ENCODE measurements around the gene MICAL3. TPM values are rescaled to one million over a fixed set of nuclear protein-coding genes. Genes with fewer than 3 reads are reported as not detected.

Gene MICAL3
- polyA plus RNA-seq, 1 of the 3 experiments (the other 2 are of a cell fraction), result 83.1 TPM

DNA sequence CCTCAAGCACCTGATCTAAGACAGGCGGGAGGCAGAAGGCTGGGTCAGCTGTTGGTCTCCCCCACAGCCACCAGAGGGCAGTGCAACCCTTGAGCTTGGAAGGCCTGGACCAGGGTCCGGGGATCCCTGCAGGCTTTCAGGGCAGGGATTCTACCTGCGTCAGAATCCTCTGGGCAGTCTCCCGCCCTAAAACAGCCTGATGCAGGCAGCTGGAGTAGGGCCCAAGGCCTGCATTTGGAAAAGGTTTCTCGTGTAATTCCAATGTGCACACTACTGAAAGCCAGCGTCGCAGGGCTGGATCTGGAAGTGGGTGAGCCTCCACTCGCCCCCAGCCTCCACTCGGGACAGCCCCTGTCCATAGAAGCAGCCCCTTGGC is 281.8 kb downstream of the MICAL3 start:
- peaks cover 0 to 2% of the 10 kb centered on the region in 2 experiments; a peak in 1 of 4 replicates for H3K4me1 ChIP-seq (ENCODE audit: control insufficient read depth in 1 of 2, insufficient read depth in 2 of 2, low read depth in 1 of 2, low read length in 1 of 2)
- no peaks in the 10 kb centered on the region for H3K27me3 ChIP-seq (ENCODE audit: insufficient read depth)
- H3K9me2 ChIP-seq, result no peaks in the 10 kb centered on the region
- H3K4me3 ChIP-seq (ENCODE audit: low read depth in 2 of 2, low read length in 1 of 2), result no peak overlapping the region
- TF ChIP-seq RAD21 (IDR thresholded peaks at IDR 0.05; ENCODE audit: low read length) (peak; percentile 86), GATA2 (CRISPR knock-in tag; IDR thresholded peaks at IDR 0.05) (no peak), TAF1 (IDR thresholded peaks at IDR 0.05; ENCODE audit: borderline replicate concordance, low read depth, low read length) (no peak), SMC3 (IDR thresholded peaks at IDR 0.05; ENCODE audit: low read depth, low read length) (peak; percentile 81)
- TF ChIP-seq, protein P1, sequence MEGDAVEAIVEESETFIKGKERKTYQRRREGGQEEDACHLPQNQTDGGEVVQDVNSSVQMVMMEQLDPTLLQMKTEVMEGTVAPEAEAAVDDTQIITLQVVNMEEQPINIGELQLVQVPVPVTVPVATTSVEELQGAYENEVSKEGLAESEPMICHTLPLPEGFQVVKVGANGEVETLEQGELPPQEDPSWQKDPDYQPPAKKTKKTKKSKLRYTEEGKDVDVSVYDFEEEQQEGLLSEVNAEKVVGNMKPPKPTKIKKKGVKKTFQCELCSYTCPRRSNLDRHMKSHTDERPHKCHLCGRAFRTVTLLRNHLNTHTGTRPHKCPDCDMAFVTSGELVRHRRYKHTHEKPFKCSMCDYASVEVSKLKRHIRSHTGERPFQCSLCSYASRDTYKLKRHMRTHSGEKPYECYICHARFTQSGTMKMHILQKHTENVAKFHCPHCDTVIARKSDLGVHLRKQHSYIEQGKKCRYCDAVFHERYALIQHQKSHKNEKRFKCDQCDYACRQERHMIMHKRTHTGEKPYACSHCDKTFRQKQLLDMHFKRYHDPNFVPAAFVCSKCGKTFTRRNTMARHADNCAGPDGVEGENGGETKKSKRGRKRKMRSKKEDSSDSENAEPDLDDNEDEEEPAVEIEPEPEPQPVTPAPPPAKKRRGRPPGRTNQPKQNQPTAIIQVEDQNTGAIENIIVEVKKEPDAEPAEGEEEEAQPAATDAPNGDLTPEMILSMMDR (IDR thresholded peaks at IDR 0.05), result peak; percentile 76
- peaks cover 0 to 11% of the 10 kb centered on the region in 2 experiments for H3K36me3 ChIP-seq (replicated peaks in 1 of 2; ENCODE audit: control insufficient read depth in 1 of 2, insufficient read depth in 2 of 2, low read length in 1 of 2)
- peak; percentile 93 for DNase-seq
- ChIA-PET CTCF (interaction anchor here (0.5 to 6.0 kb wide), 46 partner anchors 9 to 408 kb away, joined by 3 to 62 read pairs (median 4); partner anchors contain the start of genes BID, PEX26 and USP18), POLR2A (interaction anchor here (1.3 kb wide), 1 partner anchor 32 kb away, joined by 3 read pairs; the partner anchor contains the start of gene BID)
- no peak overlapping the region for H3K9ac ChIP-seq
- no peaks in the 10 kb centered on the region for H3F3A ChIP-seq (replicated peaks; ENCODE audit: insufficient read depth)
- H3K4me2 ChIP-seq, result no peak overlapping the region
- WGBS (ENCODE audit: low lambda C conversion rate), result 80% methylated on average over 5 of the region's 9 CpGs
- no peaks in the 10 kb centered on the region for H3K79me2 ChIP-seq (ENCODE audit: insufficient read depth)
- no peaks in the 10 kb centered on the region for H4K20me1 ChIP-seq (ENCODE audit: insufficient read depth)
- no peaks in the 10 kb centered on the region for H3K9me3 ChIP-seq
- no peak overlapping the region for H3K27ac ChIP-seq (ENCODE audit: low read depth in 2 of 2, low read length in 1 of 2)
- H2AFZ ChIP-seq (ENCODE audit: low read depth), result no peak overlapping the region

DNA sequence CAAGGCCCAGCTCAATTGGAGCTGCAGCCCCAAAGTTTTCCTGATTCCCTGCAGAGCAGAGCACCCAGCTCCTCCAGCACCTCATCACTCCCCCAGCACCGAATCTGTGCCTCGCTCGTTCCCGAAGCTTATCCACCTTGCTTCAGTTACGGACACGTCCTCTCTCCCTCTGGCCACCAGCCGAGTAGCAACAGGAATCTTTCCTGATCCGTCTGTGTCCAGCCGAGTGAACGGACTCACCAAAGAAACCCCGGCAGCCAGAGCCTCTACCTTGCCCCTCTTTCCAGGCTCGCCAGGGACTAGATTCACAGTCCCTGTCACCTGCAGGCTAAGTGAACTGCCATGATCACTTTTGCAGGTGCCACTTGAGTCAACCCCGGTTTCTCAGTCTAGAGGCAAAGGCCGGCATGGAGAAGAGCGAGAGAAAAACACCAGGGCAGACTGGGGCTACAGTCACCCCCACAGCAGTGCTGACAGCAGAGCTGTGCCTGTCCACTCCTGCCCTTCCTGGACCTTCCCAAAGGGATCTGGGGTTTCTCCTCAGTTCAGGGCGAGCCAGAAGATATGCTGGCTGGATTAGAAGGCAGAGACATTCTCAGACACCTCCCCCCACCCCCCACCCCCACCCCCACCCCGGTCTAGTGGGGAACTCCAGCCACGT is 282.4 kb downstream of the MICAL3 start:
- no peaks in the 10 kb centered on the region for H3F3A ChIP-seq (replicated peaks; ENCODE audit: insufficient read depth)
- no peak overlapping the region for H2AFZ ChIP-seq (ENCODE audit: low read depth)
- no peaks in the 10 kb centered on the region for H4K20me1 ChIP-seq (ENCODE audit: insufficient read depth)
- no peak overlapping the region for H3K4me3 ChIP-seq (ENCODE audit: low read depth in 2 of 2, low read length in 1 of 2)
- ChIA-PET CTCF (interaction anchor here (0.6 to 6.0 kb wide), 47 partner anchors 8 to 408 kb away, joined by 3 to 62 read pairs (median 5); partner anchors contain the start of genes BID, PEX26 and USP18), POLR2A (interaction anchor here (1.3 kb wide), 1 partner anchor 32 kb away, joined by 3 read pairs; the partner anchor contains the start of gene BID)
- no peaks in the 10 kb centered on the region for H3K9me2 ChIP-seq
- no peak overlapping the region for H3K27ac ChIP-seq (ENCODE audit: low read depth in 2 of 2, low read length in 1 of 2)
- H3K79me2 ChIP-seq (ENCODE audit: insufficient read depth), result no peaks in the 10 kb centered on the region
- H3K9me3 ChIP-seq, result no peaks in the 10 kb centered on the region
- 69% methylated on average over 16 of the region's 18 CpGs for WGBS (ENCODE audit: low lambda C conversion rate)
- DNase-seq, result no peak
- no peak overlapping the region for H3K4me2 ChIP-seq
- H3K27me3 ChIP-seq (ENCODE audit: insufficient read depth), result no peaks in the 10 kb centered on the region
- TF ChIP-seq YY1 (IDR thresholded peaks at IDR 0.05; ENCODE audit: low read depth) (no peak), ELF1 (IDR thresholded peaks at IDR 0.05) (no peak), GATA2 (CRISPR knock-in tag; IDR thresholded peaks at IDR 0.05) (no peak), RAD21 (IDR thresholded peaks at IDR 0.05; ENCODE audit: low read length) (no peak)
- TF ChIP-seq, protein P2, sequence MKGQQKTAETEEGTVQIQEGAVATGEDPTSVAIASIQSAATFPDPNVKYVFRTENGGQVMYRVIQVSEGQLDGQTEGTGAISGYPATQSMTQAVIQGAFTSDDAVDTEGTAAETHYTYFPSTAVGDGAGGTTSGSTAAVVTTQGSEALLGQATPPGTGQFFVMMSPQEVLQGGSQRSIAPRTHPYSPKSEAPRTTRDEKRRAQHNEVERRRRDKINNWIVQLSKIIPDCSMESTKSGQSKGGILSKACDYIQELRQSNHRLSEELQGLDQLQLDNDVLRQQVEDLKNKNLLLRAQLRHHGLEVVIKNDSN (IDR thresholded peaks at IDR 0.05; ENCODE audit: borderline replicate concordance, low read depth), result no peak
- TF ChIP-seq, protein P3, sequence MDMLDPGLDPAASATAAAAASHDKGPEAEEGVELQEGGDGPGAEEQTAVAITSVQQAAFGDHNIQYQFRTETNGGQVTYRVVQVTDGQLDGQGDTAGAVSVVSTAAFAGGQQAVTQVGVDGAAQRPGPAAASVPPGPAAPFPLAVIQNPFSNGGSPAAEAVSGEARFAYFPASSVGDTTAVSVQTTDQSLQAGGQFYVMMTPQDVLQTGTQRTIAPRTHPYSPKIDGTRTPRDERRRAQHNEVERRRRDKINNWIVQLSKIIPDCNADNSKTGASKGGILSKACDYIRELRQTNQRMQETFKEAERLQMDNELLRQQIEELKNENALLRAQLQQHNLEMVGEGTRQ (IDR thresholded peaks at IDR 0.05; ENCODE audit: borderline replicate concordance, low read depth, low read length), result no peak
- TF ChIP-seq, protein P4, sequence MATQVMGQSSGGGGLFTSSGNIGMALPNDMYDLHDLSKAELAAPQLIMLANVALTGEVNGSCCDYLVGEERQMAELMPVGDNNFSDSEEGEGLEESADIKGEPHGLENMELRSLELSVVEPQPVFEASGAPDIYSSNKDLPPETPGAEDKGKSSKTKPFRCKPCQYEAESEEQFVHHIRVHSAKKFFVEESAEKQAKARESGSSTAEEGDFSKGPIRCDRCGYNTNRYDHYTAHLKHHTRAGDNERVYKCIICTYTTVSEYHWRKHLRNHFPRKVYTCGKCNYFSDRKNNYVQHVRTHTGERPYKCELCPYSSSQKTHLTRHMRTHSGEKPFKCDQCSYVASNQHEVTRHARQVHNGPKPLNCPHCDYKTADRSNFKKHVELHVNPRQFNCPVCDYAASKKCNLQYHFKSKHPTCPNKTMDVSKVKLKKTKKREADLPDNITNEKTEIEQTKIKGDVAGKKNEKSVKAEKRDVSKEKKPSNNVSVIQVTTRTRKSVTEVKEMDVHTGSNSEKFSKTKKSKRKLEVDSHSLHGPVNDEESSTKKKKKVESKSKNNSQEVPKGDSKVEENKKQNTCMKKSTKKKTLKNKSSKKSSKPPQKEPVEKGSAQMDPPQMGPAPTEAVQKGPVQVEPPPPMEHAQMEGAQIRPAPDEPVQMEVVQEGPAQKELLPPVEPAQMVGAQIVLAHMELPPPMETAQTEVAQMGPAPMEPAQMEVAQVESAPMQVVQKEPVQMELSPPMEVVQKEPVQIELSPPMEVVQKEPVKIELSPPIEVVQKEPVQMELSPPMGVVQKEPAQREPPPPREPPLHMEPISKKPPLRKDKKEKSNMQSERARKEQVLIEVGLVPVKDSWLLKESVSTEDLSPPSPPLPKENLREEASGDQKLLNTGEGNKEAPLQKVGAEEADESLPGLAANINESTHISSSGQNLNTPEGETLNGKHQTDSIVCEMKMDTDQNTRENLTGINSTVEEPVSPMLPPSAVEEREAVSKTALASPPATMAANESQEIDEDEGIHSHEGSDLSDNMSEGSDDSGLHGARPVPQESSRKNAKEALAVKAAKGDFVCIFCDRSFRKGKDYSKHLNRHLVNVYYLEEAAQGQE (IDR thresholded peaks at IDR 0.05; ENCODE audit: low read depth, low read length), result no peak
- H3K36me3 ChIP-seq (replicated peaks in 1 of 2; ENCODE audit: control insufficient read depth in 1 of 2, insufficient read depth in 2 of 2, low read length in 1 of 2), result peaks cover 0 to 11% of the 10 kb centered on the region in 2 experiments
- H3K9ac ChIP-seq, result no peak overlapping the region
- peaks cover 0 to 2% of the 10 kb centered on the region in 2 experiments; a peak in 1 of 4 replicates for H3K4me1 ChIP-seq (ENCODE audit: control insufficient read depth in 1 of 2, insufficient read depth in 2 of 2, low read depth in 1 of 2, low read length in 1 of 2)
